Stimulated activated CD4-positive, alpha-beta T cell treated with anti-CD3 and anti-CD28 coated beads, TNF-alpha, amount 100 ng/mL, for 1 hour (primary cell): ENCODE measurements around the gene RNF26.
A peak's percentile ranks its signal among the peaks of the same experiment; 100 is the strongest.

Experiments
- DNase-seq, 3 donors: peaks; one replicate each; pipeline ENCODE4 v3.0.0-alpha.2; 2020; ENCODE audit warnings: low read depth in 3 of 3, low spot score in 1 of 3

The RNF26 gene

GRCh38 chr11:119315131-119316015 lies 19.0 kb upstream of the RNF26 start:
- no peak for DNase-seq

- no peak for DNase-seq
Measured at GRCh38 chr11:119316016-119316728, 18.2 kb upstream of the RNF26 start.

GRCh38 chr11:119316729-119317591 lies 17.4 kb upstream of the RNF26 start, which contains the start of gene MCAM:
MCAM (minus strand) TSS chr11:119317130; CDS start chr11:119317101, 29 bp downstream.
- no peak for DNase-seq

DNA sequence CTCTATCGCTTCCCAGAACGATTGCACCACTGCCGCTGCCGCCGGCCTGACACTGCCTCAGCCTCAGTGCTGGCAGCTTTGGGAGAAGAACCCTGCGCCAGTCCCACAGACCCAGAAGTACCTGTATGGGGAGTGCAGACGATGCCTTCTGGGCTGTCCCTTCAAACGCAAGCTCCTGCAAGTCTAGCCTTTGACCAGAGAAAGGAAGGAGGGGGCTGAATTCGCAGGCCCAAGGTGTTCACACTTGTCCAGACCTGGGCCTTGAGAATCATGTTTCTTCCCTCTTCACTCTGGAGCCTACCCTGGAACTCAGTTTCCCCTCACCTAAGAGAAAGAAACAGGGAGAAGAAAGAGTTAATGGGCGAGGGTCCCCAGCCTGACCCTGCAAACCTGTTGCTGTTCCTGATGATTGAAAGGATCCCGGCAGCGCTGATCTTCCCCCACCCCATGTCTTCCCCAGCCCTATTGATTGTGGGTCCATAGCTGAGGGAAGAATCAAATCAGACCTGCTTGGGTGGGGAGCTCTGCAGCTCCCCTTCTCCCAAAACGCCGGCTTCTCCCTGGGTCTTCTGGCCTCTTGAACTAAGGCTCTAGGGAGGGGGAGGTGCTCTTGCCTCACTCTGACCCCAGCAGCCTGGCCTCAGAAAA lies 16.6 kb upstream of the RNF26 start:
- no peak for DNase-seq

DNA sequence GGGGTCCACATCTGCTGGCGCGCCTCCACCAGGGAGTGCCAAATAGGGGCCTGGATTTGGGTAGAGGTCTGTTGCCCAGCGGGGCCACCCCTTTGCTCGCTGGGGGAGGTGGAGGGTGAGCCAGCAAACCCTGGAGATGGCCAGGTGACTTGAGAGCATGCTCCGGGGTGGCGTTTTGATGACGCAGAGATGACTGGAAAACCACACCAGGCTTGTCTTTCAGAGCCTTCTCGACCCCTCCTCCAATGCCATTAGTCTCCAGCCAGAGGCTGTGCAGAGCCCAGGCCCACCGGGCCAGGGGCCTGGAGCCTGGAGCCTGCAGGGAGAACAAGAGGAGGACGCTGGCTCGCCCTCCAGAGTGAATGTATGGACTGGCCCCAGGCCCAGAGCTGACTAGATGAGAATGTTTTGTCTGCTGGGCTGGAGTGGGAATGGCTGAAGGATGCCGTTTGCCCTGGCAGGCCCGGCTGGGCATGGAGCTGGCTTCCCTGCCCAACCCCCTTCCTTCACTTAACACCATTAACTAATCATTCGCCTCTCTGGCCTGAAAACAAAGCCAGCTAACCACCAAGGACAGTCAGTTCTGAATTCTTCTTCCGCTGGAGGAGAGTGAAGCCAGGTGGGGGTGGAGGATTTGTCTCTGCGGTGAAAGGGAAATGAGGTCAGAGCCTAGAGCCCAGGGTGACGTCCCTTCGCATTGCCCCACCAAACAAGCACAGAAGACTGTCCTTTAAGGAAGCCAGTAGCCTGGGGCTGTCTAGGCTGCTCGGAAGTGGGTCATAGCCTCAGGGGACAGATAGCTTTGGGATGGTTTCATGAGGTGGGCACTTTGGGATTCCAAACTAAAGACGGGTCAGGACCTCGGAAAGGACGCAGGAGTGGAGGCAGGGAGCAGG lies 15.8 kb upstream of the RNF26 start:
- DNase-seq = no peak

- no peak for DNase-seq
Measured at GRCh38 chr11:119319136-119319699, 15.1 kb upstream of the RNF26 start.

DNA sequence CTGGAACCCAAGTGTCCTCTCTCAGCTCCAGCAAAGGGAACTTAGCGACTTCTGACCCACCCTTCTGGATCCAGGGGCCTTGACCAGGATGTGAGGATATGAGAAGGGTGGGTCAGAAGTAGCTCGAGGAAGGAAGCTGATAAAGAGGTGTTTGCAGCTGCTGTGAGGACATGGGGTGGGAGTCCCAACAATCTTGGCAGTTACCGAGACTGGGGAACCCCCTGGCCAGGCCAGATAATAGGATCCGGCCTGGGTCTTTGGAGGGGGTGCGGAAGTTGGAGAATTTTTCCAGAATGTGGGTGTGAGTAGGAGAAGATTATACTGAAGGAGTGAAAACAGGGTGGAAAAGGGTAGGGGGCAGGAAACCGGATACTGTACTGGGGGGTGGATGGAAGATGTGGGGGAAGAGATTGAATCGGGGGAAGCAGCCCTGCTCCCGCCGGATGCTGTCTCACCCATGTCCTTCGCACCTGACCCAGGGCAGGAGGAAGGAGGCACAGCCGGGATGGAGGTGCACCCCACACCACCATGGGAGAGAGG lies 14.6 kb upstream of the RNF26 start:
- DNase-seq = no peak

GRCh38 chr11:119320240-119320775 lies 14.0 kb upstream of the RNF26 start:
- no peak for DNase-seq

DNA sequence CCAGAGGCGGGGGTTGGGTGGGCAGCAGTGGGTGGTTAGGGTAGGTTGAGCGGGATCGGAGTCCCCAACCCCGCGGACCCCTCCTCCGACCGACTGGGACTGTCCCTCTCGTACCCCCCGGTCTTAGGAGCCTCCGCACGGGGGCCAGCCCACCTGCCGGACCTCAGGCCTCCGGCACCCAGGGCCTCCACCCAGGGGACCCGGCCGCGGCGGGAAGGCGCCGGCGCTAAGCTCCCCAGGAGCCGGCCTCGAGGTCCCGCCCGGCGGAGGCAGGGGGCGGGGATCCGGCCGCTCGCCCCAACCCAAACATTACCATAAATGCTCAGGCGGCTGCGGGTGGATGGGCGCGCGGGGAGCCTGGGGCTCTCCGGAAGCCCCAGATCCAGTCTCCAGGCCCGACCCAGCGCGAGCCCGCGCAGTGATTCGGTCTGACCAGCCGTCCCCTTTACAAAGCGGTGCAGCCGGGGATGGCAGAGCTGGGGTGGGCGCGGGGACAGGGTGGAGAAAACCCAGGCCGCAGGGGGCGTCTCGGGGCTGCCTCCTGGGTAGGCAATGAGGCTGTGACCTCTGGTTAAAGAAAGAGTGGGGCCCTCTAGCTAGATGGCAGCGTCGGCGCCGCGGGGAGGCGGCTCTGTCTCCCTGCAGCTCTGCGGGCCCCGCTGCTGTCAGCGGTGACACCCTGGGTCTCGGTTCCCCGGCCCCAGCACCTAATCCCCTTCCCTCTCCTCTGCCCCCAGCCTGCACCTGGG lies 13.4 kb upstream of the RNF26 start:
- DNase-seq = no peak

DNA sequence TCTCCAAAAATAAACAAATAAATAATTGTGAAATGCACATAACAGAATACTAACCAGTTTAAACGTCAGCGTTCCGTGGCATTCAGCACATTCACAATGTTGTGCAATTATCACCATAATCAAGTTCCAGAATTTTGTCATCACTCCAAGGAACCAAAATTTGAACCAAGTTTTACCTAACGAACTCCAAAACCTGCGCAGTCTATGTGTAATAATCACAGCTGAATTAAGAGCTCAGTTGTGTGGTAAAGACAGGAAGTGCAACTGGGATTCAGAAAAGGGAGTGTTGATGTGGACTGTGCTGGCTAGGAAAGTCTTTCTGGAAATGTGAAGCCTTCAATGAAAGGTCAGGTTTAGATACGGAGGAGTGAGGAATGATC lies 12.0 kb upstream of the RNF26 start:
- no peak for DNase-seq

GRCh38 chr11:119322921-119323531 lies 11.3 kb upstream of the RNF26 start:
- DNase-seq = no peak

GRCh38 chr11:119323532-119324033 lies 10.7 kb upstream of the RNF26 start:
- peak in 2 of 3 donors; percentile 62 to 67 for DNase-seq

DNA sequence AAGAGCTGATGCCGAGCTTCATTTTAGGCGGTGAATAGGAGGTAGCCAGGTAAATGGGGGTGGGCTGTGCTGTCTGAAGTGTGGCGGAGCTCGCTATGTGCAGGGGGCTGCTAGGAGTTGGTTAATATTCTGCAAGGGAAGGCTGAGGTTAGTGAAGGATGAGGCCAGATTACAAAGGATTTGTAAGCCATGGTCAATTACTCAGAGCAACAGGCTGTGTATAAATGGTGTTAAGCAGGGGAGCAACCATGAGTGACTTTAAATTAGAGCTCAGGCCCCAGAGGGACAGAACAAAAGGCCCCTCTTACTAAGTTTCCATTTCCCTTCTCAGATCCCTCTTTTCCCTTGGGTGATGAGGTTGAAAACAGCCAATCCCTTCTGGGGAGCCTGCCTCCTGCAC lies 10.1 kb upstream of the RNF26 start:
- no peak for DNase-seq

GRCh38 chr11:119329320-119329719 lies 5.0 kb upstream of the RNF26 start:
- no peak for DNase-seq

- DNase-seq = no peak
Measured at GRCh38 chr11:119330237-119330636, 4.1 kb upstream of the RNF26 start.

DNA sequence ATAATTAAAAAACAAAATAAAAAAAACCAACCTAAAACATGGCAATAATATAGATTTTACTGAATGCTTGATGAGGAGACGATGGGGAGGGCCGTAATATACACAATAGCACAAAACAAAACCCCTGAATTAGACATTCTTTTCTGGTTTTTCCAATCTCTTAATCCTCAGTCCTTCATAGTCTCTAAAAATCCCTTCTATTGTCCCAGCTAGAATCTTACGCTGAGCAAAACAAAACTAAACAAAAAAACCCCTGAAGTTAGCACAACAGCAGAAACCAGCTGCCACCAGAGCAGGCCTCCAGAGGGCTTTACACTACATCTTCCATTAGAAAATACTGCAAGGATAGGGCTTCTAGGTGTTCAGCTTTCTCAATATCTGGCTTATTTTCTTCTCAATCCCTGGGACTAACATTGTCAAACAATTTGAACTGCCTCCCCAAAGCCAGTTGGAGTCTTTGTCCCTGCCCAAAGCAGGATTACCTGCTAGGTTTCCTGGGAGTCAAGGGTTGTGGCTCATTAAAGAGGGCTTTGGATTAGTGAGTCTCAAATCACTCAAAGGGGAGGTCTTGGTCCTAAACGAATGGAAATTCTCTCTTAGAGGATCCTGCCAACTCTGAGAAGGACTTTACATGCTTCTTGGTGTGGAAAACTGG lies 2.1 kb upstream of the RNF26 start:
- DNase-seq = no peak

- no peak for DNase-seq
Measured at GRCh38 chr11:119335091-119335654, 846 bp downstream of the RNF26 start.
